Endothelial cell of umbilical vein (primary cell): Measurements from ENCODE around the gene ZPBP2. TPM values are rescaled to one million over a fixed set of nuclear protein-coding genes. Genes with fewer than 3 reads are reported as not detected.

ENCODE experiments used
- BruUV-seq: library from RNA; stranded (reverse); fragments of 400-500 nt; replicated peaks from 2 replicates; lab custom pipeline; 2021; lab: Mats Ljungman, UMichigan
- CTCF ChIA-PET: fragments of 300-600, 350-600 bp; sonication (Branson Sonifier 250); formaldehyde crosslinking; loops from one replicate; lab custom pipeline; 2021; ENCODE audit warnings: antibody characterized with exemption, inconsistent platforms; lab: Charles Lee
- POLR2A ChIA-PET: fragments of 300-600, 350-600 bp; sonication (Branson Sonifier 250); formaldehyde crosslinking; loops from one replicate; lab custom pipeline; 2021; ENCODE audit warnings: antibody characterized with exemption, inconsistent platforms; lab: Charles Lee
- DNase-seq: peaks from one replicate; pipeline ENCODE4 v3.0.0-alpha.2; 2011; ENCODE audit warnings: low read depth, low spot score
- FAIRE-seq: peaks from 2 replicates; lab custom pipeline; 2011; peaks lifted over from hg19 to GRCh38; lab: Jason Lieb, UNC
- H2AFZ ChIP-seq: 2 replicates; pipeline ENCODE4 v1.6.0; 2012; ENCODE audit warnings: low read depth, low read length, control low read depth, inconsistent platforms
- H3K27ac ChIP-seq: 2 replicates; pipeline ENCODE4 v1.5.1; 2011; ENCODE audit warnings: low read depth, mild to moderate bottlenecking, control low read depth, low read length, moderate library complexity; ENCODE audit not compliant: insufficient read depth
- H3K27me3 ChIP-seq, 2 experiments: 2 replicates each; pipeline versions ENCODE4 v1.6.0 to v1.6.1; 2011; ENCODE audit warnings: low read length in 2 of 2, mixed read lengths in 1 of 2; ENCODE audit not compliant: control insufficient read depth in 2 of 2, insufficient read depth in 2 of 2
- H3K36me3 ChIP-seq, 2 experiments: 2 replicates in 1 of 2; 3 replicates in 1 of 2; pipeline ENCODE4 v1.5.1; 2011; ENCODE audit warnings: low read length in 2 of 2, mild to moderate bottlenecking in 1 of 2, moderate library complexity in 1 of 2; ENCODE audit not compliant: control insufficient read depth in 2 of 2, insufficient read depth in 2 of 2; ENCODE audit errors: extremely low read depth in 1 of 2
- H3K4me1 ChIP-seq: 3 replicates; pipeline ENCODE4 v1.5.1; 2011; ENCODE audit warnings: mild to moderate bottlenecking, low read length; ENCODE audit not compliant: control insufficient read depth, insufficient read depth; ENCODE audit errors: extremely low read depth
- H3K4me2 ChIP-seq: 2 replicates; pipeline ENCODE4 v1.6.1; 2011; ENCODE audit warnings: low read length, control low read depth, mixed read lengths; ENCODE audit not compliant: insufficient read depth
- H3K4me3 ChIP-seq, 3 experiments: fragments of 200-600 bp in 1 of 3; sonication (generic), shearing (Covaris generic) in 1 of 3; replicated peaks in 1 of 3; 2 replicates each; pipeline ENCODE4 v1.5.1; 2011 to 2016; ENCODE audit warnings: control low read depth in 3 of 3, low read length in 3 of 3, mild to moderate bottlenecking in 2 of 3, inconsistent platforms in 1 of 3, low read depth in 1 of 3, moderate library complexity in 1 of 3; ENCODE audit not compliant: insufficient read depth in 1 of 3
- H3K79me2 ChIP-seq: 2 replicates; pipeline ENCODE4 v1.6.0; 2012; ENCODE audit warnings: low read length, inconsistent platforms; ENCODE audit not compliant: control insufficient read depth, insufficient read depth
- H3K9ac ChIP-seq: replicated peaks from 2 replicates; pipeline ENCODE3; 2011; ENCODE audit warnings: low read length, control low read depth; ENCODE audit not compliant: insufficient read depth; ENCODE audit errors: extremely low read depth
- H3K9me1 ChIP-seq: replicated peaks from 3 replicates; pipeline ENCODE4 v1.6.0; 2011; ENCODE audit warnings: mild to moderate bottlenecking, low read length; ENCODE audit not compliant: control insufficient read depth, insufficient read depth; ENCODE audit errors: extremely low read depth
- H3K9me3 ChIP-seq: replicated peaks from 2 replicates; pipeline ENCODE4 v1.5.1; 2012; ENCODE audit warnings: low read length, inconsistent platforms; ENCODE audit not compliant: control insufficient read depth, insufficient read depth
- H4K20me1 ChIP-seq: replicated peaks from 2 replicates; pipeline ENCODE3; 2011; ENCODE audit warnings: mild to moderate bottlenecking, low read length; ENCODE audit not compliant: control insufficient read depth, insufficient read depth; ENCODE audit errors: extremely low read depth
- EZH2 ChIP-seq: IDR thresholded peaks from 2 replicates; pipeline ENCODE4 v1.6.1; 2012; ENCODE audit warnings: borderline replicate concordance, low read depth, mild to moderate bottlenecking, moderate library complexity, low read length, inconsistent platforms; ENCODE audit not compliant: severe bottlenecking
- FOS ChIP-seq: IDR thresholded peaks from 2 replicates; pipeline ENCODE4 v1.6.1; 2011; ENCODE audit warnings: mild to moderate bottlenecking, low read length, moderate library complexity, borderline replicate concordance; ENCODE audit not compliant: insufficient read depth
- GATA2 ChIP-seq: IDR thresholded peaks from 2 replicates; pipeline ENCODE4 v1.7.0; 2011; ENCODE audit warnings: low read depth, mild to moderate bottlenecking, moderate library complexity, mixed read lengths, low read length; ENCODE audit not compliant: insufficient read length, insufficient read depth
- JUN ChIP-seq: IDR thresholded peaks from 2 replicates; pipeline ENCODE4 v1.6.1; 2011; ENCODE audit warnings: borderline replicate concordance, low read depth; ENCODE audit not compliant: insufficient read length, insufficient read depth
- MYC ChIP-seq: IDR thresholded peaks from one replicate; pipeline ENCODE4 v1.6.1; 2011; ENCODE audit warnings: mild to moderate bottlenecking, low read depth, low read length
- POLR2A ChIP-seq: IDR thresholded peaks from 2 replicates; pipeline ENCODE4 v1.6.1; 2012; ENCODE audit warnings: low read depth, mild to moderate bottlenecking, control low read depth, low read length
- POLR2AphosphoS5 ChIP-seq: IDR thresholded peaks from 2 replicates; pipeline ENCODE4 v1.6.1; 2012; ENCODE audit warnings: low read depth, mild to moderate bottlenecking, control low read depth, low read length, moderate library complexity; ENCODE audit not compliant: insufficient read depth
- dilution Hi-C: fragments of 300-500 bp; cut with MboI; formaldehyde crosslinking; loops from one replicate; pipeline ENCODE4 v1.15.0; 2019; ENCODE audit warnings: low sequenced_read_pairs; ENCODE audit not compliant: extremely low pct_ligation_motif_present
- intact Hi-C: fragments of 100-400 bp; cut with micrococcal nuclease; formaldehyde crosslinking; loops from one replicate; pipeline ENCODE4 v1.10.0; 2022
- polyA plus RNA-seq, 4 experiments: library from polyadenylated mRNA; depleted of rRNA in 3 of 4; stranded (reverse) in 3 of 4; unstranded in 1 of 4; fragments of >200 nt; gene quantifications; 2 replicates each; pipeline versions ENCODE4 v1.2.1 to v1.2.3, GENCODE V29; 2011 to 2012; ENCODE audit warnings: missing spikeins in 1 of 4
- total RNA-seq: library from RNA; stranded (reverse); gene quantifications from 2 replicates; pipeline ENCODE4 v1.2.3, GENCODE V29; 2021
- TF ChIP-seq, protein P1 (sequence below): IDR thresholded peaks from 2 replicates; pipeline ENCODE4 v1.6.1; 2011; ENCODE audit not compliant: insufficient read depth, insufficient read length
- TF ChIP-seq, protein P2 (sequence below), 2 donors: IDR thresholded peaks; 1 replicate in 1 of 2; 2 replicates in 1 of 2; pipeline ENCODE4 v1.5.1; 2011; ENCODE audit warnings: low read length in 2 of 2, mild to moderate bottlenecking in 2 of 2, moderate library complexity in 2 of 2, control low read depth in 1 of 2, inconsistent platforms in 1 of 2, low read depth in 1 of 2; ENCODE audit not compliant: insufficient read depth in 1 of 2; ENCODE audit errors: extremely low read depth in 1 of 2

Gene ZPBP2
- total and polyA plus RNA-seq, 2 donors (not counting 3 experiments of a cell fraction or from before 2014, with no cell fraction given), result not detected

DNA sequence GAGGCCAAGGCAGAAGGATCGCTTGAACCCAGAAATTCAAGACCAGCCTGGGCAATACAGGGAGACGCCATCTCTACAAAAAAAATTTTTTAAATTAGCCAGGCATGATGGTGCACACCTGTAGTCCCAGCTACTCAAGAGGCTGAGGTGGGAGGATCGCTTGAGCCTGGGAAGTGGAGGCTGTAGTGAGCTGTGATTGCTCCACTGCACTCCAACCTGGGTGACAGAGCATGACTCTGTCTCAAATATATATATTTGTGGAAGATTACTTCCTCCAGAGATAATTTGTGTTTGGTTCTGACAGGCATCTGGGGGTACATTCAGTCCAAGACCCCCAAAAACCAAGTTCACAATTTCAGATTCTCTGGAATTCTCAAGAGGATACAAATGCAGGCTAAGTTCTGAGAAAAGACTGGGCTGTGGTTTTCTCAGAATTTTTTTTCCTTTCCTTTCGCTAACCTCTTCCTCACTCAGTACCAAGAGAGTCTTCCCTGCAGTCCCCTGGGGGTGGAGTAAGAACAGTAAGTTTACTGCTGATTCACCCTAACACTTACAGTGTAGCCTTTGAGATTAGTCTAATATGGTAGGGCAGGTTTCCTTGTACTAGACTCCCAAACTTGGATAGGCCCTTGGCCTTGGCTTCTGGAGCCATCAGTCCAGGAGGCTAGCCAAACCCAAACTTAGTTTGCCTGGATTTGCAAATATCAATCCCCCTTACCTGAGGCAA, 35.3 kb downstream of the ZPBP2 start:
- dilution Hi-C loops (no loop called here), intact Hi-C loops (no loop called here)
- no TSS peak for BruUV-seq
- no peak overlapping the region for H2AFZ ChIP-seq
- H3K36me3 ChIP-seq, result no peaks in the 10 kb centered on the region
- FAIRE-seq, result no peak
- no peak overlapping the region for H3K9ac ChIP-seq
- no peak for DNase-seq
- no peak for TF ChIP-seq MYC
- TF ChIP-seq POLR2A, result no peak
- TF ChIP-seq, protein P1, sequence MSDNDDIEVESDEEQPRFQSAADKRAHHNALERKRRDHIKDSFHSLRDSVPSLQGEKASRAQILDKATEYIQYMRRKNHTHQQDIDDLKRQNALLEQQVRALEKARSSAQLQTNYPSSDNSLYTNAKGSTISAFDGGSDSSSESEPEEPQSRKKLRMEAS, result no peak
- H3K4me2 ChIP-seq, result no peak overlapping the region
- no peaks in the 10 kb centered on the region for H3K79me2 ChIP-seq
- POLR2A ChIA-PET, result no interaction called here
- no peaks in the 10 kb centered on the region for H3K4me1 ChIP-seq
- H3K9me3 ChIP-seq, result no peaks in the 10 kb centered on the region
- no peaks in the 10 kb centered on the region for H4K20me1 ChIP-seq
- no peak overlapping the region for H3K4me3 ChIP-seq
- H3K9me1 ChIP-seq, result no peaks in the 10 kb centered on the region
- H3K27me3 ChIP-seq, result no peaks in the 10 kb centered on the region
- CTCF ChIA-PET, result no interaction called here
- no peak overlapping the region for H3K27ac ChIP-seq

DNA sequence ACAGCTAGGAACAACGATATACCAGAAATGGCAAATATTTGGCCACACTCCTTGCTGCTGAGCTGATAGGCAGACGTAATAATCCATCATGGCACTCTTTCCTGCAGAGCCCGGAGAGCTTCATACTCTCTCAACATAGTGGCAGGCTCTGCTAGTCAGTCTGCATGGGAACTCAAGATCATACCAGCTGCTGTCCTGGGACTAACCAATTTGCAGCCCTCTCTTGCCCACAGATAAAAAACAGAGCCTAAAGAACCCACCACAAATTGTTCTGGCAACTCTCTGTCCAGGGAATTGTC, 36.9 kb downstream of the ZPBP2 start:
- FAIRE-seq (no peak), DNase-seq (no peak)
- no peaks in the 10 kb centered on the region for H3K4me1 ChIP-seq
- dilution Hi-C loops (no loop called here), intact Hi-C loops (no loop called here)
- H3K4me3 ChIP-seq, result no peak overlapping the region
- no peak overlapping the region for H2AFZ ChIP-seq
- no peaks in the 10 kb centered on the region for H3K79me2 ChIP-seq
- H3K4me2 ChIP-seq, result no peak overlapping the region
- no peaks in the 10 kb centered on the region for H3K9me1 ChIP-seq
- ChIA-PET CTCF (interaction anchor here (1.1 kb wide), 1 partner anchor 20 kb away, joined by 3 read pairs; no protein-coding TSS in a partner anchor), POLR2A (no interaction called here)
- H3K27ac ChIP-seq, result no peak overlapping the region
- no TSS peak for BruUV-seq
- no peak overlapping the region for H3K9ac ChIP-seq
- no peaks in the 10 kb centered on the region for H4K20me1 ChIP-seq
- no peaks in the 10 kb centered on the region for H3K36me3 ChIP-seq
- H3K27me3 ChIP-seq, result no peaks in the 10 kb centered on the region
- H3K9me3 ChIP-seq, result no peaks in the 10 kb centered on the region
- TF ChIP-seq POLR2A (no peak), EZH2 (no peak), GATA2 (no peak), POLR2AphosphoS5 (no peak), MYC (no peak), JUN (no peak), FOS (no peak)
- TF ChIP-seq, protein P2, sequence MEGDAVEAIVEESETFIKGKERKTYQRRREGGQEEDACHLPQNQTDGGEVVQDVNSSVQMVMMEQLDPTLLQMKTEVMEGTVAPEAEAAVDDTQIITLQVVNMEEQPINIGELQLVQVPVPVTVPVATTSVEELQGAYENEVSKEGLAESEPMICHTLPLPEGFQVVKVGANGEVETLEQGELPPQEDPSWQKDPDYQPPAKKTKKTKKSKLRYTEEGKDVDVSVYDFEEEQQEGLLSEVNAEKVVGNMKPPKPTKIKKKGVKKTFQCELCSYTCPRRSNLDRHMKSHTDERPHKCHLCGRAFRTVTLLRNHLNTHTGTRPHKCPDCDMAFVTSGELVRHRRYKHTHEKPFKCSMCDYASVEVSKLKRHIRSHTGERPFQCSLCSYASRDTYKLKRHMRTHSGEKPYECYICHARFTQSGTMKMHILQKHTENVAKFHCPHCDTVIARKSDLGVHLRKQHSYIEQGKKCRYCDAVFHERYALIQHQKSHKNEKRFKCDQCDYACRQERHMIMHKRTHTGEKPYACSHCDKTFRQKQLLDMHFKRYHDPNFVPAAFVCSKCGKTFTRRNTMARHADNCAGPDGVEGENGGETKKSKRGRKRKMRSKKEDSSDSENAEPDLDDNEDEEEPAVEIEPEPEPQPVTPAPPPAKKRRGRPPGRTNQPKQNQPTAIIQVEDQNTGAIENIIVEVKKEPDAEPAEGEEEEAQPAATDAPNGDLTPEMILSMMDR (IDR thresholded peaks at IDR 0.05; ENCODE audit: extremely low read depth in 1 of 2, insufficient read depth in 1 of 2, low read depth in 1 of 2, low read length in 2 of 2), result no peak
- TF ChIP-seq, protein P1, result no peak
